Activated T-cell treated with anti-CD3 and anti-CD28 coated beads, Interleukin-2, amount 50 U/mL, for 72 hours (primary cell): ENCODE results near the gene PRR36. TPM values are rescaled to one million over a fixed set of nuclear protein-coding genes. Genes with fewer than 3 reads are reported as not detected.

Source experiments
- ATAC-seq, 2 donors: fragments of 150-1000 bp; cut with Tn5 transposase; replicated peaks in 1 of 2; 2 replicates each; pipeline ENCODE4 v1.10.0; 2021; ENCODE audit warnings: moderate library complexity in 2 of 2, mild to moderate bottlenecking in 1 of 2
- DNase-seq, 2 donors: peaks; one replicate each; pipeline ENCODE4 v3.0.0; 2021 to 2022; ENCODE audit warnings: mixed read lengths in 1 of 2
- H3K27ac Mint-ChIP-seq: one replicate; pipeline ENCODE4 v1.8.0; 2022; ENCODE audit warnings: mild to moderate bottlenecking, moderate library complexity, mixed read lengths
- H3K27me3 Mint-ChIP-seq: one replicate; pipeline ENCODE4 v1.8.0; 2022; ENCODE audit warnings: low read depth, mixed read lengths
- H3K36me3 Mint-ChIP-seq, 2 donors: one replicate each; pipeline ENCODE4 v1.8.0; 2022; ENCODE audit warnings: mixed read lengths in 2 of 2, mild to moderate bottlenecking in 1 of 2; ENCODE audit not compliant: insufficient read depth in 2 of 2
- H3K4me1 Mint-ChIP-seq: one replicate; pipeline ENCODE4 v1.8.0; 2022; ENCODE audit warnings: low read depth, mixed read lengths
- H3K4me3 Mint-ChIP-seq, 2 donors: one replicate each; pipeline ENCODE4 v1.8.0; 2022; ENCODE audit warnings: mild to moderate bottlenecking in 2 of 2, mixed read lengths in 2 of 2, moderate library complexity in 2 of 2
- H3K9me3 Mint-ChIP-seq, 2 donors: one replicate each; pipeline ENCODE4 v1.8.0; 2022; ENCODE audit warnings: mixed read lengths in 2 of 2
- total RNA-seq, 2 donors: library from RNA; stranded (reverse); gene quantifications; one replicate each; pipeline ENCODE4 v1.2.3, GENCODE V29; 2022

The PRR36 gene
- total RNA-seq, 2 donors from 2014 or later, result 0.63 to 0.96 TPM

- peaks cover 52% of the 10 kb centered on the region for H3K27me3 Mint-ChIP-seq
- no peak for DNase-seq
- peaks cover 15% of the 10 kb centered on the region for H3K4me1 Mint-ChIP-seq
- peaks cover 2 to 6% of the 10 kb centered on the region in 2 donors for H3K36me3 Mint-ChIP-seq
- no peak for ATAC-seq
- no peak overlapping the region for H3K27ac Mint-ChIP-seq
- H3K9me3 Mint-ChIP-seq, result peaks cover 0 to 2% of the 10 kb centered on the region in 2 donors
- no peak overlapping the region for H3K4me3 Mint-ChIP-seq
These were observed 51.2 kb downstream of the PRR36 start for GRCh38 chr19:7822910-7823515.

- DNase-seq, result no peak
- peaks cover 20% of the 10 kb centered on the region for H3K4me1 Mint-ChIP-seq
- peaks cover 2 to 4% of the 10 kb centered on the region in 2 donors for H3K9me3 Mint-ChIP-seq
- ATAC-seq, result no peak
- no peak overlapping the region for H3K27ac Mint-ChIP-seq
- H3K4me3 Mint-ChIP-seq, result no peak overlapping the region
- peaks cover 63% of the 10 kb centered on the region for H3K27me3 Mint-ChIP-seq
- H3K36me3 Mint-ChIP-seq, result peaks cover 6 to 16% of the 10 kb centered on the region in 2 donors
These were observed 53.6 kb downstream of the PRR36 start for GRCh38 chr19:7820588-7820987.

- H3K27me3 Mint-ChIP-seq, result peaks cover 75% of the 10 kb centered on the region
- H3K36me3 Mint-ChIP-seq, result peaks cover 6 to 16% of the 10 kb centered on the region in 2 donors
- DNase-seq (no peak), ATAC-seq (peak; percentile 57 to 66)
- H3K4me1 Mint-ChIP-seq, result peaks cover 27% of the 10 kb centered on the region
- H3K27ac Mint-ChIP-seq, result no peak overlapping the region
- no peak overlapping the region for H3K4me3 Mint-ChIP-seq
- H3K9me3 Mint-ChIP-seq, result peaks cover 2 to 4% of the 10 kb centered on the region in 2 donors
These were observed 54.9 kb downstream of the PRR36 start for GRCh38 chr19:7819337-7819736.

DNA sequence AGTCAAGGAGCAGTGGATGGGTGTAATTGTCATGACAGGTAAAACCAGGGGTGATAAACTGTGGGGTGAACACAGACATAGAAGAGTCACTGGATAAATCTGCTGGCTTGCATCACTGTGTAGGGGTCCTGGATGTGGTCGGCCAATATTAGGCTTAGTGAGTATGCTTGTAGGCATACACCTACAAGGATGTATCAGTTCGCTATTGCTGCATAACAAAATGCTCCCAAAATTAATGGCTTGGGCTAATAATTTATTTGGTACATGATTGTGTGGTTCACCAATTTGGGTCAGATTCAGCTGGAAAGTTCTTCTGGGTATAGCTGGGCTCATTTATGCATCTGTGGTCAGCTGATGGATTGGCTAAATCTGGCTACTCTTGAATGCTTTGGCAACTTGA lies 55.4 kb downstream of the PRR36 start:
- Mint-ChIP-seq H3K9me3 (peaks cover 2 to 4% of the 10 kb centered on the region in 2 donors), H3K27me3 (peaks cover 77% of the 10 kb centered on the region), H3K4me1 (peaks cover 27% of the 10 kb centered on the region), H3K36me3 (peaks cover 6 to 17% of the 10 kb centered on the region in 2 donors), H3K27ac (no peak overlapping the region), H3K4me3 (no peak overlapping the region)
- DNase-seq, result no peak
- ATAC-seq, result no peak

Other genes with a start within 250 kb of the PRR36 start
- gene XAB2, start 244.8 kb downstream of the PRR36 start, total RNA-seq, result 10 to 100 TPM; 53.3 to 59.3 TPM
- 10 to 100 TPM; 65.5 to 74.0 TPM for gene PET100, start 244.6 kb downstream of the PRR36 start, total RNA-seq
- gene PCP2, start 240.7 kb downstream of the PRR36 start, total RNA-seq, result 1 to 10 TPM; 1.9 to 2.2 TPM
- 100 to 1,000 TPM; 132 TPM for gene STXBP2, start 237.3 kb downstream of the PRR36 start, total RNA-seq
- gene RETN, start 205.3 kb downstream of the PRR36 start, total RNA-seq, result not detected
- gene MCEMP1, start 197.3 kb downstream of the PRR36 start, total RNA-seq, result not detected
- gene TRAPPC5, start 193.6 kb downstream of the PRR36 start, total RNA-seq, result 10 to 100 TPM; 73.0 to 78.2 TPM
- gene FCER2, start 172.3 kb downstream of the PRR36 start, total RNA-seq, result 1 to 10 TPM; 2.3 to 7.7 TPM
- gene CLEC4G, start 142.3 kb downstream of the PRR36 start, total RNA-seq, result not detected
- not detected for gene CD209, start 126.9 kb downstream of the PRR36 start, total RNA-seq
- not detected for gene CLEC4M, start 111.1 kb downstream of the PRR36 start, total RNA-seq
- 10 to 100 TPM in 1 of 2 donors, 1 to 10 TPM in 1; 7.8 to 10.4 TPM for gene EVI5L, start 44.2 kb downstream of the PRR36 start, total RNA-seq
- not detected for gene LRRC8E, start 14.1 kb upstream of the PRR36 start, total RNA-seq
- gene MAP2K7, start 29.5 kb upstream of the PRR36 start, total RNA-seq, result 10 to 100 TPM; 40.2 to 40.3 TPM
- gene TGFBR3L, start 40.4 kb upstream of the PRR36 start, total RNA-seq, result 1 to 10 TPM; 7.4 to 9.7 TPM
- gene SNAPC2, start 45.9 kb upstream of the PRR36 start, total RNA-seq, result 10 to 100 TPM; 23.7 to 25.5 TPM
- under 1 TPM; 0.50 to 0.63 TPM for gene CTXN1, start 51.7 kb upstream of the PRR36 start, total RNA-seq
- gene TIMM44, start 69.3 kb upstream of the PRR36 start, total RNA-seq, result 100 to 1,000 TPM in 1 of 2 donors, 10 to 100 TPM in 1; 91.2 to 112 TPM
- 100 to 1,000 TPM in 1 of 2 donors, 10 to 100 TPM in 1; 90.5 to 115 TPM for gene ELAVL1, start 131.3 kb upstream of the PRR36 start, total RNA-seq
- gene CCL25, start 178.4 kb upstream of the PRR36 start, total RNA-seq, result under 1 TPM in 1 of 2 donors, not detected in 1; 0.60 TPM